Activated T-cell treated with anti-CD3 and anti-CD28 coated beads, Interleukin-2, amount 50 U/mL, for 72 hours (primary cell): Measurements from ENCODE around the gene CCDC30. TPM values are rescaled to one million over a fixed set of nuclear protein-coding genes. Genes with fewer than 3 reads are reported as not detected.

ENCODE experiments used
- ATAC-seq, 2 donors: fragments of 150-1000 bp; cut with Tn5 transposase; replicated peaks in 1 of 2; 2 replicates each; pipeline ENCODE4 v1.10.0; 2021; ENCODE audit warnings: moderate library complexity in 2 of 2, mild to moderate bottlenecking in 1 of 2
- DNase-seq, 2 donors: peaks; one replicate each; pipeline ENCODE4 v3.0.0; 2021 to 2022; ENCODE audit warnings: mixed read lengths in 1 of 2
- H3K27ac Mint-ChIP-seq: one replicate; pipeline ENCODE4 v1.8.0; 2022; ENCODE audit warnings: mild to moderate bottlenecking, moderate library complexity, mixed read lengths
- H3K27me3 Mint-ChIP-seq: one replicate; pipeline ENCODE4 v1.8.0; 2022; ENCODE audit warnings: low read depth, mixed read lengths
- H3K36me3 Mint-ChIP-seq, 2 donors: one replicate each; pipeline ENCODE4 v1.8.0; 2022; ENCODE audit warnings: mixed read lengths in 2 of 2, mild to moderate bottlenecking in 1 of 2; ENCODE audit not compliant: insufficient read depth in 2 of 2
- H3K4me1 Mint-ChIP-seq: one replicate; pipeline ENCODE4 v1.8.0; 2022; ENCODE audit warnings: low read depth, mixed read lengths
- H3K4me3 Mint-ChIP-seq, 2 donors: one replicate each; pipeline ENCODE4 v1.8.0; 2022; ENCODE audit warnings: mild to moderate bottlenecking in 2 of 2, mixed read lengths in 2 of 2, moderate library complexity in 2 of 2
- H3K9me3 Mint-ChIP-seq, 2 donors: one replicate each; pipeline ENCODE4 v1.8.0; 2022; ENCODE audit warnings: mixed read lengths in 2 of 2
- total RNA-seq, 2 donors: library from RNA; stranded (reverse); gene quantifications; one replicate each; pipeline ENCODE4 v1.2.3, GENCODE V29; 2022

Gene CCDC30
- total RNA-seq, 2 donors from 2014 or later = 2.7 to 3.0 TPM

DNA sequence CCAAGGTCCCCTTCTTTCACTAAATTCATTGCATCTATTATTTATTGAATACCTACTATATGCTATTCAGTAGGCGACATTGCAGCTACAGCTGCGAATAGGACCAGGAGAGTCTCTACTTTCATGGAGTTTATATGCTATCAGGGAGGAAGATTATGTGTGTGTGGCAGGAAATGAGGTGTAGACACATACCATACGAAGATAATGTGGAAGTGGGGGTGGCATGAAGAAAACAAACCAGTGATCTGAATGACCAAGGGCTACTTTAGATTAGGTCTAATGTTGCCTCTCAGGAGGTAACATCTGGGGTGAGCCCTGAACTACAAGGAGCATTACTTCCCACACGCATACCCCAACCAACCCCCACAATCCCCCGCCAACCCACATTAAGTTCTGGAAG, 194.1 kb downstream of the CCDC30 start:
- Mint-ChIP-seq H3K27me3 (no peaks in the 10 kb centered on the region), H3K36me3 (peaks cover 12 to 16% of the 10 kb centered on the region in 2 donors), H3K4me1 (peaks cover 45% of the 10 kb centered on the region), H3K4me3 (peak overlapping the region; percentile 98 to 99), H3K27ac (peak overlapping the region; percentile 89), H3K9me3 (no peaks in the 10 kb centered on the region)
- ATAC-seq (no peak), DNase-seq (no peak)

DNA sequence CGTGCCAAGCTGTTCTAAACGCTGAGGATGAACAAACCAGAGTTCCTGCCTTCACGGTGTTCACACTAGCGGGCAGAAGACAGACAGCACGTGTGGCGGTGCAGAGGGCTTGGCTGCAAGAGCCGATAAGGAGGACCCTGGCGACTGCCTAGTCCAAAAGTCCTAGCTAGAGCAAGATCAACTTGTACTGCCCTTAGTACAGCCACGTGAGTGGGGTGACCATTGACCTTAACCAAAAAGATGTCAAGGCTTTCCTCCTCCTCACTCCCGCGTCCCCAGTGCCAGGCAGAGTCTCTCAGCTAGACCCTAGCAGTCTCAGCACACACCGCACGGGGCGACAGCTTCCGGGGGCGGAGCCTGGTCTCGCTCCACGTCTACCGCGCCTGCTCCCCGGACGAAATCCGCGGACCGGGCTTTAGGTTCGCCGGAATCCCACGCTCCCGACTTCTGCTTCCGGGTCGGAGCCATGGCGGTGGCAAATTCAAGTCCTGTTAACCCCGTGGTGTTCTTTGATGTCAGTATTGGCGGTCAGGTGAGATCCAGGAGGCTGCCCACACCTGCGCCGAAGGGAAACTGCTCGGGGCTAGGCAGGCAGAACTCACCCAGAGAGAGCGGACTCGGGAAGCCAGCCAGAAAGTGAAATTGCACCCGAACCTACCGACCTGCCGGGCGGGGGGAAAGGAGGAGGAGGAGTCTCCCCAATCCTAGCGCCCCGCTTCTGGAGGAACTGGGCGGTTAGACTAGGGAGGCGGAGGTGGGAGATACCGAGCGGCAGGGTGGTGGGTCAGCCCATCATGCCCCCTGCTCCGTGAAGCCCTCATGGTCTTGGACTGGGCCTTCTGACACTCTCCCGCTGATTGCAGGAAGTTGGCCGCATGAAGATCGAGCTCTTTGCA, 195.1 kb downstream of the CCDC30 start, which contains the start of gene PPIH:
Gene PPIH, plus strand, starts transcription at position 443 of the 896 bp plus-strand sequence. Its CDS starts 24 bp downstream, at position 467.
- peak; percentile 97 for ATAC-seq
- peak within 1 kb of the TSS; percentile 98 to 99 for H3K4me3 Mint-ChIP-seq
- no peaks in the 10 kb centered on the region for H3K9me3 Mint-ChIP-seq
- H3K36me3 Mint-ChIP-seq = peaks cover 12 to 21% of the 10 kb centered on the region in 2 donors
- H3K27ac Mint-ChIP-seq = peak within 1 kb of the TSS; percentile 89
- peaks cover 45% of the 10 kb centered on the region for H3K4me1 Mint-ChIP-seq
- DNase-seq = peak; percentile 94 to 97
- H3K27me3 Mint-ChIP-seq = no peaks in the 10 kb centered on the region

DNA sequence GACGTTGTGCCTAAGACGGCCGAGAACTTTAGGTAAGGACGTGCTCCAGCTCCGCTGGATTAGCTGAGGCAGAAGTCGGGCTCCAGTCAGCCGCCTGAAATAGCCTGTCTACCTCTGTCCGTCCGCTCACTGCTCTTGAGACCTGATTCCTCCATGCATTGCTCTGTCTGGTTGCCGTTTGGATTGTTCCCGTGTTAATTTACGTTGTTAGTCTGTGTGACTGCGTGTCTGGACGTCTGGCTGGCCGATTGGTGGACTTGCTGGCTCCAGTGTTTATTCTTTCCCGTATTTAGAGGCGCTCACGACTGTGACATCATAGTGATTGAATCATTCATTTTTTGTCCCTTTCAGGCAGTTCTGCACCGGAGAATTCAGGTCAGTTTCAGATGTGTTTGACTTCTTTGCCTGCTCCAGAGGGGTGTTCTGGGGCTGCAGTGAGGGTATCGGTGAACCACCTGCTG, 195.8 kb downstream of the CCDC30 start:
- Mint-ChIP-seq H3K27me3 (no peaks in the 10 kb centered on the region), H3K36me3 (peaks cover 12 to 23% of the 10 kb centered on the region in 2 donors), H3K4me3 (peak overlapping the region; percentile 98 to 99), H3K27ac (peak overlapping the region; percentile 89), H3K4me1 (peaks cover 45% of the 10 kb centered on the region), H3K9me3 (no peaks in the 10 kb centered on the region)
- DNase-seq = no peak
- ATAC-seq = no peak

DNA sequence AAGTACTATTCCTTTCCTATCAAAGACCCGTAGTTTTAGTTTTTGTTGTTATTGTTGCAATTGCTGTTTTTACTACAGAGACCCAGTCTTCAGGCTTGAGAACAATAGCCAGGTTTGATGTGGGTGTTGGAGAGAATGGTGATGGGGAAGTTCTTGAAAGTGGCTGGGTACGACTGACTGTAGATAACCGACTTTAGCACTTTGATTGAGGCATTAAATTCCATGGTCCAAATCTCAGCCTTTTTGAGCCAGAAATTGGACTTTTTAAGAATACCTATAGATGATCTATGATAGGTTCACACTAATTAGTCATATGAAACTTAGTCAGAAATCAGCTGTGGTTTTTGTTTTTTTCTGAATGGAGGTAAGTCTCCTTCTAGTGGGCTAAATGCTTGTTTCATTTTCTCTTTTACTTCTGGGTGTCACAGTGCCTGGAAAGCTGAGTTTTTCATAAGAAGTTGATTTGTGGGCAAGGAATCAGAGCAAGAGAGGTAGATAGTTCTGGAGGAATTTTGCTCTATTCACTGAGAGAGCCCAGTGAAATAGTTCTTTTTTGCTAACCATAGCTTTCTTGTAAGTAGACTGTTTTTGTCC, 197.9 kb downstream of the CCDC30 start:
- Mint-ChIP-seq H3K4me1 (peaks cover 45% of the 10 kb centered on the region), H3K27ac (peak overlapping the region; percentile 92), H3K27me3 (no peaks in the 10 kb centered on the region), H3K36me3 (peaks cover 15 to 27% of the 10 kb centered on the region in 2 donors), H3K9me3 (no peaks in the 10 kb centered on the region), H3K4me3 (peak overlapping the region; percentile 66 to 76)
- ATAC-seq = peak; percentile 59 to 62
- no peak for DNase-seq

DNA sequence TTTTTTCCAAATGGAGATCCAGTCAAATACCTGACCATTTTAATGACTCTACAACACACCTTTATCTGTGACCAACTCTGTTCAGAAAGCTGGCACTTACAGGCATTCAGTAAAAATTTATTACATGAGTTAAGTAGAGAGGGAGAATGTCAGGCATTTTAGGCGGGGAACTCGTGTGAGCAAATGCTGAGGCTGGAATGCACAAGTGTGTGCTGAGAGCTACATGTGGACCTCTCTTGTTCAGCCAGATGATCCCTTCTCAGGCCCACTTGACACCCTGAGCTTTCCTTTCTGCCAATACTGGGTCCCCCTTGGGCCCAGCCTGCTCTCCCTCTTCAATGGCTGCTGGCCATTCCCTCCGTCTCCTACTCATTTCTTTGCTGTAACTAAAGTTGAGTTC, 206.8 kb downstream of the CCDC30 start:
- no peak for ATAC-seq
- Mint-ChIP-seq H3K27me3 (no peaks in the 10 kb centered on the region), H3K36me3 (peaks cover 9 to 20% of the 10 kb centered on the region in 2 donors), H3K27ac (no peak overlapping the region), H3K4me1 (no peaks in the 10 kb centered on the region), H3K4me3 (no peak overlapping the region), H3K9me3 (no peaks in the 10 kb centered on the region)
- DNase-seq = no peak

DNA sequence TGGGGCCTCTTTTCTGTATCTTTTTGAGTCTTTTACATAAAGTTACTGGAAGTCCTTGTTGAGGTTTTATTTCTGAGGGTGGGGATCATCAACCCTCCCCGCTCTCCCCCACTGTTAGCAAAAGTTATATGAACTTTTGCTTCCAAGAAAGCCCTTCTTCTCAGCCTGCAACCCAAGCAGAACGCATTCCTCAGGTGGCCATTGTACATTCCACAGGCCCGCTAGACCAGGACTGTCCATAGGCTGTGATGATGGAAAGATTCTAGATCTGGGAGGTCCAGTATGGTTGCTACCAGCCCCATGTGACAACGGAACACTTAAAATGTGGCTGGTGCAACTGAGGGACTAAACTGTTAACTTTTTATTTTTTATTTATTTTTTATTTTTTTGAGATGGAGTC, 207.3 kb downstream of the CCDC30 start:
- no peak overlapping the region for H3K27ac Mint-ChIP-seq
- ATAC-seq (no peak), DNase-seq (no peak)
- H3K4me3 Mint-ChIP-seq = no peak overlapping the region
- H3K9me3 Mint-ChIP-seq = no peaks in the 10 kb centered on the region
- peaks cover 9 to 20% of the 10 kb centered on the region in 2 donors for H3K36me3 Mint-ChIP-seq
- H3K4me1 Mint-ChIP-seq = no peaks in the 10 kb centered on the region
- H3K27me3 Mint-ChIP-seq = no peaks in the 10 kb centered on the region

DNA sequence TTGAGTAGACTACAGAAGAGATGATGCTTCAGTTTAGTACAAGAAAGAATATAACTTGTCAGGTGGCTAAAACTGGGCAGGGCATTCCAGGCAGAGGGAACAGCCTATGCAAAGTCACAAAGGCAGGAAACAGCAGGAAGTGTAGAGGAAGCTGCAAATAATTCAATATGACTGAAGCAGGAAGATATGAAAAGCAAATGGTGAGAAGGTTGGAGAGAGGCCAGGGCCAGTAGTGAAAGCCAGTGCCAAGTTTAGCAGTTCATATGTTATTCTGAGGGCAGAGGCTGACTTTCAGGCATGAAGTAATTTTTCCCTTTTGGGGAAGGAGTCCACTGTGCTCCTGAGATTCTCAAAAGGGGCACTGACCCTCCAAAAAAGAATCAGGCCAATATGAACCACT, 211.1 kb downstream of the CCDC30 start:
- Mint-ChIP-seq H3K9me3 (no peaks in the 10 kb centered on the region), H3K27me3 (no peaks in the 10 kb centered on the region), H3K27ac (peak overlapping the region; percentile 16), H3K36me3 (peaks cover 6 to 7% of the 10 kb centered on the region in 2 donors), H3K4me3 (no peak overlapping the region), H3K4me1 (no peaks in the 10 kb centered on the region)
- ATAC-seq (no peak), DNase-seq (no peak)

DNA sequence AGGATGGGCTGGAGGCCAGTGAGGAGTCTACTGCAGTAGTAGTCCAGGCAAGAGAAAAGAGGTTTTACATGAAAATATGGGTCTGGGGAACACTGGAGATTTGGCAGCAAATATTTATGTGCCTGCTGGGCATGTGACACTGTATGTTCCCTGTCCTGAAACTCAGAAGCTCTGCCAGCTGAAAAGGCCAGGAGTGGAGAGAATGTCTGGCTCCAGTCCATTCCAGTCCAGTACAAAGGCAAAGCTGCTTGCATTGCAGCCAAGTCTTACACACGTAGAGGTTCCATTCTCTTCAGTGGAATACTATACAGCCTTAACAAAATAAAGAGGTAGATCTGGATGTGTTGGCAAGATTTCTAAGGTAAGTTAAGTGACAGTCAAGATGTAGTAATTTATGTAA, 211.6 kb downstream of the CCDC30 start:
- Mint-ChIP-seq H3K27me3 (no peaks in the 10 kb centered on the region), H3K4me3 (no peak overlapping the region), H3K27ac (peak overlapping the region; percentile 16), H3K9me3 (no peaks in the 10 kb centered on the region), H3K36me3 (peaks cover 6 to 7% of the 10 kb centered on the region in 2 donors), H3K4me1 (peaks cover under 1% of the 10 kb centered on the region)
- ATAC-seq (no peak), DNase-seq (no peak)

DNA sequence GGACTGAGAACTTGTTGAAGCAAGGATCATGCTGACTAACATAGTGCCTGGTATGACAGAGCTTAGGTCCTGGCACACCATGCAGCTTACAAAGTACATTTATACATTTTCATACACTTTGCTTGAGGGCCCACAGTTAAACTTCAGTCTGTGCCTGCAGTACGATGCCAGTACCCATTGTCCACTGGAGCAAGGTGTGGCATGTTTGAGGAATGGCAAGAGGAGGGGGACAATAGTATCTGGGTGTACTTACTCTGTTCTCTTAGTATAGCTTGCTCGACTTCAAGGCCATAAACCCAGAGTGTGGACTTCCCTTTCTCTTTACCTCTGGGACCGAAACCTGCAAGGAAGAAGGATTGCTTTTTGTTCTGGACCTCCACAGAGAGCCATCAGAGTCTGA, 212.4 kb downstream of the CCDC30 start:
- no peak overlapping the region for H3K4me3 Mint-ChIP-seq
- H3K36me3 Mint-ChIP-seq = peaks cover 5 to 6% of the 10 kb centered on the region in 2 donors
- H3K27me3 Mint-ChIP-seq = no peaks in the 10 kb centered on the region
- DNase-seq (no peak), ATAC-seq (no peak)
- no peak overlapping the region for H3K27ac Mint-ChIP-seq
- H3K9me3 Mint-ChIP-seq = no peaks in the 10 kb centered on the region
- H3K4me1 Mint-ChIP-seq = peaks cover 9% of the 10 kb centered on the region

DNA sequence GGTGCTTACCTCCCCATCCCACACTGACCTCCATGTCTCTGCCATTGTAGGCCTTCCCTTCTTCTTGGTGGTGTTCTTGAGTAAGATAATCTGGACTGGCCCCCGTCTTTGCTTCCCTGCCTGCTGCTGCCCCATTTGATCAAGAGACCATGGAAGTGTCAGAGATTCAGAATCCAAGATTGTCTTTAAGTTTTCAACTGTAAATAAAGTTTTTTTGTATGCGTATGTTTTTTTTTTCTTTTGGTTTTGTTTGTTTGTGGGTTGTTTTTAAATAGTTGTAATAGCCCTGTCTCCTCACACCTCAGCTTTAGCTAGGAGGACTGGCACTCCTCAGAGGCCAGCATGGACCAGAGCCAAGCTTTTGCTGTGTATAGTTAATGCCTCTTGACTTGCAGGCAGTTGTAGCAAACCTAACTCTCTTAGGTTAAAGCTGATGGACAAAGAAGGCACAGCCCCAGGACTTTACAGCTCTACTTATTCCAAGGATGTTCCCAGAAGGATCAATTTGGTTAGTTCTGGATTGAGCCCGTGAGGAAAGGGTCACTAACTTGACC, 213.5 kb downstream of the CCDC30 start:
- peaks cover 17% of the 10 kb centered on the region for H3K4me1 Mint-ChIP-seq
- no peaks in the 10 kb centered on the region for H3K27me3 Mint-ChIP-seq
- H3K36me3 Mint-ChIP-seq = peaks cover 5 to 6% of the 10 kb centered on the region in 2 donors
- no peak for DNase-seq
- ATAC-seq = no peak
- no peak overlapping the region for H3K27ac Mint-ChIP-seq
- H3K9me3 Mint-ChIP-seq = no peaks in the 10 kb centered on the region
- no peak overlapping the region for H3K4me3 Mint-ChIP-seq

DNA sequence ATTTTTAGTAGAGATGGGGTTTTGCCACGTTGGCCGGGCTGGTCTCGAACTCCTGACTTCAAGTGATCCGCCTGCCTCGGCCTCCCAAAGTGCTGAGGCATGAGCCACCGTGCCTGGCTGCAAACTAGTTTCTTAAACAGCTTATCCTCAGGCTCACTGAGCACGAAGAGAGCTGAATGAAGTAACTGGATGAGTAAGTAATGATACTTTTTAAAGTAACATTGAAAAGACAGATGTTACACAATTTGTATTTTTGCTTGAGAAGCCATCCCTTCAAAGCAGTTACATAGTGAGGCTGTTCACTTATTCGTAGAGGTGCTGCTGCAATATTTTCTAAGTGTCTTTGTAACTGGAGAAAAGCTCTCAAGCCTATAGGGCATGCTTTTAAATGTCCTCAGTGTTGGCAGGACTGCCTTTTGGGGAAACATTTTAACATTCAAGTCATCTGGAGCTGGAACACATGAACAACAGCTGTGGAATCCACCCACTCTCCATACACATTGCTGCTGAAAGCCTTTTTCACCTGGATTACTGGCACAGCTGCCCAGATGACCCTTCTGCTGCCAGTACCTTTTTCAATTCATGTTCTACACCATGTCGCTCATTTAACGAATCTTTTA, 216.4 kb downstream of the CCDC30 start:
- no peak overlapping the region for H3K27ac Mint-ChIP-seq
- no peaks in the 10 kb centered on the region for H3K9me3 Mint-ChIP-seq
- no peak for ATAC-seq

DNA sequence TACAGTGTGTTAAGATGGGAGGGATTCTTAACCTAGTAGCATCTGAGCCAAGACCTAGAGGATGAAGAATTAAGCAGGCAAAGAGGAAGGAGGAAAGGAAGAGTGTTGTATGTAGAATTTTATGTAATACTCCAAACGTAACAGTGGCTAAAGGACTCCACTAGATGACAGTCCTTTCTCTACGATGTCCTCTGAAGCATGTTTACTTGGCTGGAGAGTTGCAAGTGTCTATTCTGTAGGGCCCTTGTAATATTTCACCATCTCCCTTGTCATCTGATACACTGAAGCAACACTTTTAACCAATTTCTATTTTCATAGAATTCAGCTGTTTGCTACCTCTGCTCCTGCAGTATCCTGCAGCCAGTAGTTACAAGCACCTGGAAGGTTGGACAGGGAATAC, 217.0 kb downstream of the CCDC30 start:
- H3K9me3 Mint-ChIP-seq = no peaks in the 10 kb centered on the region
- peaks cover 18 to 22% of the 10 kb centered on the region in 2 donors for H3K36me3 Mint-ChIP-seq
- peak overlapping the region; percentile 94 to 98 for H3K4me3 Mint-ChIP-seq
- no peak overlapping the region for H3K27ac Mint-ChIP-seq
- H3K27me3 Mint-ChIP-seq = no peaks in the 10 kb centered on the region
- H3K4me1 Mint-ChIP-seq = peaks cover 30% of the 10 kb centered on the region
- ATAC-seq (no peak), DNase-seq (no peak)

More for the DNA sequence above, 216.4 kb downstream of the CCDC30 start:
- DNase-seq = no peak
- Mint-ChIP-seq H3K36me3 (peaks cover 14 to 19% of the 10 kb centered on the region in 2 donors), H3K4me1 (peaks cover 25% of the 10 kb centered on the region), H3K4me3 (peak overlapping the region in 1 of 2 donors; percentile 98), H3K27me3 (no peaks in the 10 kb centered on the region)
